ENCODE data around the gene PRICKLE1. TPM values are rescaled to one million over a fixed set of nuclear protein-coding genes. Genes with fewer than 3 reads are reported as not detected.

The PRICKLE1 gene
- total and polyA plus RNA-seq, 2 of the 13 experiments (the other 11 are each of a cell fraction or from before 2014, with no cell fraction given) = not detected

GRCh38 chr12:42445891-42446290 is 143.7 kb downstream of the PRICKLE1 start:
- no peak for ATAC-seq
- peaks cover 17% of the 10 kb centered on the region for H3K4me1 ChIP-seq (ENCODE audit: insufficient read depth, low read length)
- POLR2A ChIA-PET = no interaction called here
- CTCF ChIA-PET (ENCODE audit: low intra/inter-chr PET ratio, low total read pairs) = no interaction called here
- H2AFZ ChIP-seq (ENCODE audit: low read length) = no peak overlapping the region
- no peak overlapping the region for H3K4me2 ChIP-seq (ENCODE audit: low read depth, low read length)
- 98% methylated on average over 16 of the region's 16 CpGs for WGBS (ENCODE audit: low lambda C conversion rate)
- H3K27me3 ChIP-seq (ENCODE audit: control insufficient read depth in 1 of 2, insufficient read depth in 2 of 2, low read length in 2 of 2) = no peaks in the 10 kb centered on the region
- no peaks in the 10 kb centered on the region for H4K20me1 ChIP-seq (ENCODE audit: insufficient read depth, low read length)
- no peak for FAIRE-seq
- H3K79me2 ChIP-seq (ENCODE audit: insufficient read depth, low read length) = no peaks in the 10 kb centered on the region
- in situ Hi-C loops (cut with HindIII; ENCODE audit: extremely low pct_ligation_motif_present, low pct_unique_long_range_greater_than_20kb) (no loop called here), intact Hi-C loops (cut with micrococcal nuclease; ENCODE audit: unreplicated experiment) (no loop called here)
- no peak overlapping the region for H3K27ac ChIP-seq (ENCODE audit: extremely low read length, insufficient read depth, low read length)
- no peaks in the 10 kb centered on the region for H3K9me3 ChIP-seq (ENCODE audit: low read length)
- H3K9ac ChIP-seq (ENCODE audit: insufficient read depth, low read depth, low read length) = no peak overlapping the region
- DNase-seq (ENCODE audit: low spot score) = no peak
- TF ChIP-seq ZGPAT (CRISPR knock-in tag; IDR thresholded peaks at IDR 0.05) = no peak
- TF ChIP-seq GABPB1 (CRISPR knock-in tag; IDR thresholded peaks at IDR 0.05) = no peak
- no peak for TF ChIP-seq ZNF160 (CRISPR knock-in tag; IDR thresholded peaks at IDR 0.05)
- TF ChIP-seq DR1 (CRISPR knock-in tag; IDR thresholded peaks at IDR 0.05) = no peak
- TF ChIP-seq ZNF10 (CRISPR knock-in tag; IDR thresholded peaks at IDR 0.05; ENCODE audit: borderline replicate concordance, low read depth) = no peak
- TF ChIP-seq YY1 (IDR thresholded peaks at IDR 0.05; ENCODE audit: insufficient read depth, insufficient replicate concordance, low read depth, low read length) = no peak
- TF ChIP-seq ZNF766 (CRISPR knock-in tag; IDR thresholded peaks at IDR 0.05; ENCODE audit: borderline replicate concordance) = no peak
- no peak for TF ChIP-seq RELA (CRISPR knock-in tag; IDR thresholded peaks at IDR 0.05)
- no peak for TF ChIP-seq ATAD3A (CRISPR knock-in tag; IDR thresholded peaks at IDR 0.05)
- no peak for TF ChIP-seq ARNT2 (CRISPR knock-in tag; IDR thresholded peaks at IDR 0.05; ENCODE audit: low read depth)
- no peak for TF ChIP-seq ZNF569 (CRISPR knock-in tag; IDR thresholded peaks at IDR 0.05; ENCODE audit: borderline replicate concordance)
- BruUV-seq (replicated peaks) = no TSS peak
- peaks cover 9 to 32% of the 10 kb centered on the region in 2 experiments; a peak in 4 of 5 replicates for H3K36me3 ChIP-seq (replicated peaks in 1 of 2; ENCODE audit: control insufficient read depth in 1 of 2, insufficient read depth in 2 of 2, low read length in 2 of 2)
- H3K4me3 ChIP-seq (replicated peaks in 1 of 3; ENCODE audit: insufficient read depth in 1 of 3, low read depth in 2 of 3, low read length in 3 of 3) = no peak overlapping the region
